ENCODE measurements around the gene B4GALT5.

- TF ChIP-seq CTCF (IDR thresholded peaks at IDR 0.05; ENCODE audit: low read depth, low read length), result no peak
- no peak for TF ChIP-seq EZH2phosphoT487 (IDR thresholded peaks at IDR 0.05; ENCODE audit: low read depth)
Observed at GRCh38 chr20:49594931-49595315, 118.8 kb downstream of the B4GALT5 start.

Measured in OCI-LY3 (cell line).